GM19463 (cell line): ENCODE data around the gene LPAR2.

Experiments used
- ATAC-seq: cut with Tn5 transposase; IDR thresholded peaks from one replicate; pipeline ENCODE4 v1.9.1; 2021; ENCODE audit warnings: mild to moderate bottlenecking, moderate library complexity; ENCODE audit not compliant: unreplicated experiment

Gene LPAR2

DNA sequence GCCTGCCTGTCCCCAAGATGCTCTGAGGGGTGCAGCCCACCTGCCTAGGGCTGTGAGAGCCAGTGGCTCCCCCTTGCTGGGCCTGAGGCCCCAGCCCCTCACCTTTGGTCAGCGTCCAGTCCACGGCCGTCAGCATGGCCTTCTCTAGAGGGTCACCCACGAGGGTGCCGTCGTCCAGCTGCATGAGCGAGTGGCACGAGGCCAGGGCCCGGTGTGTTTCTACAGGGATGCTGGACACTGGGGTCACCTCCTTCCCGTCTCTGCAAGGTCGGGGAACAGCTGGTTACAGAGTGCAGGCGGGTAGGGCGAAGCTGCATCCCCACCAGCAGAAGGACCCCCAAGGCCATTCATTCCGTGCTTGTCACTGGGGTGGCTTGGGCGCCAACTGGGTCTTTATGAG, 26.4 kb upstream of the LPAR2 start:
- ATAC-seq: no peak

DNA sequence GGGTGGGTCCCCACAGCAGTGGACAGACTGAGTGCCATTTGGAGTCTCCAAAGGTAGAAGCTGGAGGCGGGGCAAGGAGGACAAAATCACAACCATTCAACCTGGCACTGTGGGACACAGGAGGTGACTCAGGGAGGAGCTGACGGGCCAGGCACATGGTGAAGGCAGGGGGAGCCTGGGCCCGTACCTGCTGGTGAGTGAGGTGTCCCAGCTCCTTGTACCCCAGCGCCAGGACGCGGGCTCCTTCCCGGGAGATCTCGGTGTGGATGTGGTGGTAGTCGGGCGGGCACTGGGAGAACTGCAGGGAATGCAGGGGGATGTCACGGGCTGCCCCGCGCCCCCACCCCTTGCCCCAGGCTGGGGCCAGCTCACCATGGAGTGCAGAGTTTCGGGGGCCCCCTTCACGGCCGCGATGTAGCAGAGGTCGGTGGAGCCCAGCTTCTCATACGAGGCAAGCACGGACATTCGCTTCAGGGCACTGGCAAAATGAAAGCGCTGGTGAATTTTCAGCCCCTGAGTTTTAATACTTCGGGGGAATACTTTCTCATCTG, 25.7 kb upstream of the LPAR2 start:
- ATAC-seq: no peak

DNA sequence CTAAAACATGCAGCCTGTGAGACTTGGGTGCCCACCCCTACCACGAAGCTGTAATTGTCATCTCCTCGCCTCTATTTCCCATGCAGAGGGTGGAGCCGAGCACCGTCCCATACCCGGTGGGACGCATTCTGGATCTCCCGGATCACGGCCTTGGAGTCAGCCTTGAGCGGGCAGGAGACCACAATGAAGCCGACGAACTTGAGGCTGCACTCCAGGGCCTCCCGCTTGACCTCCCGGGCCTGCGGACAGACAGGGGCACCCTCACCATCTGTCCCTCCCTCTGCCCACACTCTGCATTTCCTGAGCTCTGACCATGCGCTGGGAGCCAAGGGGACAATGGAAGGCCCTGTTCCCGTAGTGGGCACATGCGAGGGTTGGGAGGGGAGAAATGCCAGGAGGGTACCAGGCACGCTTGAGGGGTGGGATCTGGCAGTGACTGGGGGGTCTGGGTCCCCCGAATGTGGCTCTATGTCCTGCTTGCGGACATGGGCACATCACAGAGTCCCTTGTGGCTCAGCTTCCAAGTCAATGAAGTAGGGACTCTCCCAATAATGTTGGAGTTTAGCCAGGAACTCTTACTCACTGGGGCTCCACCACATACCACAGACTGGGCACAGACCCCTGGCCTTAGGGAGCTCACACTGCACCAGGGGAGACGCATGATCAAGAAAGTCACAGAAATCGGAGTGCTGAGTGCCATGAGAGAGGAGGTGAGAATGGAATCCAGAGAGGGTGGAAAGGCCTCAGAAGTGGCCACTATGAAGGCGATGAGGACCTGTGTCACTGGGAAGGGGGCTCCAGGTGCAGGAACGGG, 24.7 kb upstream of the LPAR2 start:
- no peak for ATAC-seq

DNA sequence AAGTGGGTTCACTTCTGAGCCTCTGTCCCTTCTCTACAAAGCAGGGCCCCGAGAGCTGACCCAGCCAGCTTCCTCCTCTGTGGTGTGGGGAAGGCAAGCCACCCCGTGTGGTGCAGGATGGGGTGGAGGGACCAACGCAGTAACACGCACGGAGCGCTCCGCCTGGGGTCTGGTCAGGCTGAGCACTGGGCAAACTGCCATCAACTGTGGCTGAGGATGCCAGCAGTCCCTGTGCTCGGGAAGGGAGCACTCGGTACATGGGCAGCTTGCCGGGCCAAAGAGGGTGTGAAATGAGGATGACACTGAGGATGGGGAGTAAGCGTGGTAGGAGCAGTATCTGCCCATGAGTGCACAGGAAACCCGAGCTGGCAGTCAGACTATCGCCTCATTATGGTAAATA, 23.1 kb upstream of the LPAR2 start:
- no peak for ATAC-seq

DNA sequence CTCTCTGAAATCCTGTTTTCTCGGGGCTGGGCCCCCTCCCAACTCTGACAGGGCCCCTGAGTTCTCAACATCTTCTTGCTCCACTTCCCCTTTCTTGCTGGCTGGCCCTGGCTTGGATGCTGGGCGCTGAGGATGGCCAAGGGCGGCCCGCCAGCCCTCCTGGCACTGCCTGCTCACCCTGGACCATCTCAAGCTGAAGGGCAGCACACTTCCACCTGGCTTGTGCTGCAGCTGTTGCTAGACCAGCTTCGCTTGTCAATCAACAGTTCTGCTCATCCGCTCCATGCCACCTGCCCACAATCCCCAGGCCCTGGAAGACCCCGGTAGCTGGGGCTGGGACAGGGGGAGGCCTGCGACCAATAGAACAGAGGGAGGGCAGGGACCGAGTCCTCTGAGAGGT, 22.3 kb upstream of the LPAR2 start:
- ATAC-seq: no peak

DNA sequence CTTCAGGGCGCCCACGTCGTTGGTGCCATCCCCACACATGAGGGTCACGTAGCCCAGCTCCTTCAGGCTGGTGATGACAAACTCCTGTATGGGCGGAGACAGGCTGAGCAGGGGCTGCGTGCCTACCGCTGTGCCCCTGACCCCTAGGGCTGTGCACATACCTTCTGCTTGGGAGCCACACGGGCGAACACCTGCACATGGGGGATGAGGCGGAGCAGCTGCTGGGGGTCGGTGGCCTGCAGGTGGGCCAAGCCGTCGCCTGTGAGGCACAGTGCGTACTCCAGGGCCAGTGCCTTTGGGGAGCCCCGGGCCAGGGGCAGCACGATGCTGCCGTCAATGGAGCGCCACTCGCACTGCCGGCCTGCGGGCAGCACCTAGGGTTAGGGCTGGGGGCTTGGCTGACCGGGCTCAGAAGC, 21.6 kb upstream of the LPAR2 start:
- ATAC-seq: no peak

DNA sequence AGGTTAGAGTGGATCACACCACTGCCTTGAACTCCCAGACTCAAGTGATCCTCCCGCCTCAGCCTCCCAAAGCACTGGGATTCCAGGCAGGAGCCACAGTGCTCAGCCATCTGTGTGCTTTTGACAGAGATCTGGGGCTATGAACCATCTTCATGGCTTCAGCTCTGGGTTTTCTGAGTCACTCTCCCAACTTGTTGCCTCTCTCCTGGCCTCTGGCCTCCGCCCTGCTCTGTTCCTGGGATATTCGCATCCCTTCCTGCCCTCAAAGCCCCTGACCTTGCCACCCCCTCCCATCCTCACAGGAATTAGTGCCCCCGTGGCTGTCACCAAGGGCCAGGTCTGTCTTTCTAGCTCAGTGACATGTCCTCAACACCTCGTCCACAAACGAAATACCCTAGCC, 21.1 kb upstream of the LPAR2 start:
- ATAC-seq: no peak

DNA sequence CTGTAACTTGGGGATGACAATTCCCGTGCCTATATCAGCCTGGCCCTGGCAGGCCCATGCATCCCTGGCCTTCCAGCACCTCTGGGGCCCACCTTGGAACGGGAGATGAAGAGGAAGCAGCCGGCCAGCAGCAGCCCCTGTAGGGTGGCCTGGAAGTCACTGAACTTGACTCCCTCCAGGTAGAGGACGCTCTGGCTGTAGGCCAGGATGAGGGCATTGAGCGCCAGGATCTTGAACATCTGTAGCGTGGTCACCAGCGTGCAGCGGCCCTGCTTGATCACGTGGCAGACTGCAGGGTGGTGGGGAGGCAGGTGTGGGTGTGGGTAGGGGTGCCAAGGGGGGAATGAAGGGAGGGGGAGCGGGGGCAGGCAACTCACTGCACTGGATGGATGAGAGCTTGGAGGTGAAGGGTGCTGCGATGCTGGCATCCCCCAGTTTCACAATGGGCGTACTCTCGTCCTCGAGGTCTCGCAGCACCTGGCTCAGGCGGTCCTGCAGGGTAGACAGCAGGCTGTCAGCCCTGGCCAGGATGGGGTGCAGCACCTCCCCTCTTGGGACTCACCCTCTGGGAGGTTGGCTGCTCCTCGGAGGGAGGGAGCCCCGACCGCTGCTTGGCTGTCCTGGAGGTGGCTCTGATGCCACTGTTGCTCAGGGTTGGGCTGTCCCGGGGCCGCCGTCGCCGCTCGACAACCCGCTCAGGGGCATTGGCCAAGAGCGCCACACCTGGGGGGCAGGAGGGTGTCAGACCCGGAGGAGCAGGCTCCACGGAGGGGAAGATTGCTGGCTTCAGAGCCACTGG, 19.2 kb upstream of the LPAR2 start:
- ATAC-seq: no peak

DNA sequence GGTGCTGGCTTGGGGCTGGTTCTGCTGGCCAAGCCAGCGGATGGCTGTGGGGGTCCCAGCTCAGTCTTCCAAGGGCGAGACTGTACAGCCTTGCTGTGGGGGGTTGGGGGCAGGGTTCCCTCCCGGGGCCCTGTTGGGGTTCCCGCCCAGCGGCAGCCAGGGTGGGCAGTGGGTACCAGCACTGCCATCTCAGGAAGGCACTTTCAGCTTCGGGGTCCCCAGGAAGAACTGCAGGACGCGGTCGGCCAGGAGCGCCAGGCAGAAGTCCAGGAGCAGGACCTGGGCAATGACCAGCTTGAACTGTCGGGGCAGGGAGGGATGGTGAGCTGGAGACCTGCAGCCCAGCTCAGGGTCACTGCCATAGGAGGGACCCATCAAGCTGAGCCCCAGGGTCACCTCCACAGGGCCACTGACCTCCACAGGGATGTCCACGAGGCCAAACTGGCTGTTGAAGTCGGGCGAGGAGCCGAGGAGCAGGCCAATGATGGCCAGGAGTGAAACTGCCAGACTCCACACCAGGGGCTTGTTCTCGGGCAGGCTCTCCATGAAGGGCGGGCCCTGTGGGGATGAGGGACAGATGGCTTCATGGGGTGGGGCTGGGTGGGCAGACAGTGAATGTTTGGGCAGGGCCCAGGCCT, 17.3 kb upstream of the LPAR2 start:
- ATAC-seq: no peak

DNA sequence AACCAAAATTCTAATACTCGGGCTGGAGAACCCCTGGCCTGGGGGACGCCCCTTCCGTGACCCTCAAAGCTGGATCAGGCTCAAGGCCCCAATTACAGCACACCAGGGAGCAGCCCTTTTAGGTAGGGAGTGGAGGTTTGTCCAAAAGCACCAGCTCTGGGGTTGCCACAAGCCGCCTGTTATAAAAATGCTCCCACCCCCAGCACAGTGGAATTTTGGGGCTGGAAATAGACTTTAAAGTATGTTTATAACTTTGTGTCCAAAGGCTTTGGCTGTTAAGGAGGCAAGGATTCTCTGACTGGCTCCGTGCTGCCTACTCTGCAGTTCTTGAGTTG, 16.0 kb upstream of the LPAR2 start:
- no peak for ATAC-seq

DNA sequence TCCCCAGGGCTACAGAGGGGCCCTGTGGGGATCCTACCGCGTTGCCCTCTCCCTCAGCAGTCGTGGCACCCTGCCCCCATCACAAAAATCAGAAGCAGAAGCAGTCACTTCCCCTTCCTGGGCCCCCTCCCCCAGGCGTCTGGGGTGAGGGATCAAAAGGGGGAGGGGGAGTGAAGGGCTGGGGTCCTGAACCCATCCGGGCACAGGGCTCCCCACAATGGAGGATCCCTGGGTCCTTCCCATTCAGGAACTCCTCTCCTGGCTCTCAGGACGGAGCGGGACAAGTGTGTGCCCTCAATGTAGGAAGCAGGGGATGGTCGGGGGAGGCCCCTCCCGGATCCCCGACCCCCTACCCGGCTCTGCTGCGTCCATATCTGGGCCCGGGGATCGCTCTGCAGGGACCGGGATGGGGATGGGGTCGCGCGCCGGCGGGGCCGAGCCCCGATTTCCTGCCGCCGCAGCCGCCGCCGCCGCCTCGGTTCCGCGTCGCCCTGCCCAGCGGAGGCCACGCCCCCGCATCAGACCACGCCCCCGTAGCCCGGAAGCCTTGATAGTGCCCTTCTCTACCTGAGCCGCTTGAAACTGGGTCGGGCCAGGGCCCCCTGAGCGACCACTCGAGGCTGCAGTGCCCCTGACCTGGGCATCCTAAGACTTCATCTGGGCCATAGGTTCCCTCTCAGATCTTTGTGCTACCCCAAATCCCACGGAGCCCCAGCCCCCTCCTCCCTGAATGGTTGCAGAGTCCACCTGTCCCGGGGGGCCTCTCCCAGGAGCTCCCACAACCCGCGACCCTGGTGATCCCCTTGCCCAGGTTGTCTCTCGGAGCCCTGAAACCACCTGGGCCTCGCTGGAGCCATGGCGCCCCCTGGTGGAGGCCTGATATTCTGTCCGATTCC, 15.4 kb upstream of the LPAR2 start, which contains the start of gene GMIP:
Gene GMIP, minus strand, starts transcription at position 500 of the 896 bp plus-strand sequence. Its CDS starts 128 bp downstream, at position 372.
- ATAC-seq: peak; percentile 84

DNA sequence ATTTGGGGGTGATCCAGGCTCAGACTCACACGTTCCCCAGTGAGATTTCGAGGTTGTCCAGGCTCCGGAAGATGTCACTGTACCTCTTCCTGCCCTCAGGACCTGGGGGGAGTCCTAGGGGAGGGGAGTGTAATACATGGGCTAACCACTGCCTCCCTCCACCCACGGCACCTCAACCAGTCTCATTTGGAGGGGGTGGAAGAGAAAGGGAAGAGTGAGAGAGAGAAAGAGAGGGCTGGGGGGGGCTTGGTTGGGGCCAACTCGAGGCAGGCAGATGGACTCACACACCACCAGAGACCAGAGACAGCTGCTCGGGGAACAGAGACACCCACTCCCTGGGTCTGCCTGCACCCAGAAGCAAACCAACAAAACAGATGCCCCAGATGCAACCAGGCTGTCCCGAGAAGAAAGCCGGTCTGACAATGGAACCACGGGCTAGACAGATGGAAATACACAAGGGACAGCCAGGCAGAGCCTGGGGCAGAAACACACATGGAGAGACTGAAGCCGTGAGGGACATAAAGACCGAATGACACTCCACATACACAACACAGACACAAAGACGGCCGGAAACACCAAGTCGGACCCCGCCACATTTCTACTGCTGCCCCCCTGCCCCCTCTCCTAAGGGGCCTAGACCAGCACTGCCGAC, 14.6 kb upstream of the LPAR2 start:
- ATAC-seq: no peak

DNA sequence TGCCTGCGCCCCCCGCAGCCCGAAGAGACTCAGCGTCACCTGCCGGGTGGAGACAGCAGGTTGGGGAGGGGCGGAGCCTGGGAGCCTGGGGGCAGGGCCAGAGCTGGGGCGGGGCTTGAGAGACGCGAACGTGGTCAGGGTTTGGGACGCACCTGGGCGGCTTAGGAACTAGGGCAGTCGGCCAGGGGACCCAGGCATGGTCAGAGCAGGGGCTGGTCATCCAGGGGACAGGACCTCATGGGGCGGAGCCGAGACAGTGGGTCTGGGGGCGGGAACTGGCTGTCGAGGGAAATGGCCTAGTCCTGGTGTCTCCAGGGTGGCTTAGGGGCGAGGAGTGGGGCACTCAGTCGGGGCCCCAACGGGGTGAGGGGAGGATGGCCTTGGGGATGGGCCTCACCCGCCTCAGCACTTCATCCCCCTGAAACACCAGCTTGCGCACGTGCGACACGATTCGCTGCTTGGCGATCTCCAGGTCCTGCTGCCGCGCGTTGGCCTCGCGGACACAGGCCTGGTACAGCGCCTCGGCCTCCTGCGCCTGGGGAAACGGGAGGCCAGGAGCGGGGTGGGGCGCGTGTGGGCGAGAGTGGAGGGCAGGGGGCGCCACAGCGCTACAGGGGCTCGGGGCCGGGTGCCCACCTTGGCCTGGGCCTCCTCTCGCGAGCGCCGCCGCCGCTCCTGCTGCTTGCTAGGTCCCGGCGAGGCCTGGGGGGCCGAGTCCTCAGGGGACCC, 9.7 kb upstream of the LPAR2 start:
- no peak for ATAC-seq

DNA sequence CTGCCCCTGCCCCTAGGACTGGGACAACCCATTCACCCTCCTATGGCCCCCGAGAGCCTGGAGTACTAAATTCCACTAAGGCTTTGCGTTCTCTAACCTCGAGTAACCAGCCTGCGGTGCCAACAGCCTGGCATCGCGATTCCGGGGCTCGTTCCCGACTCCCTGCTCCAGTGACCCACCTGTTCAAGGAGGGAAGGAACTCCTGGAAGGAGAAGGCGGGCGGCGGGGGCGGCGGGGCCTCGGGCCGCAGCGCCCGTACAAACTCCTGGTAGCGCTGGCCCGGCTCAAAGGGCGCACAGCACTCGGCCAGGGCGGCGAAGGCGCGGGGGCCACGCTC, 9.1 kb upstream of the LPAR2 start:
- no peak for ATAC-seq

DNA sequence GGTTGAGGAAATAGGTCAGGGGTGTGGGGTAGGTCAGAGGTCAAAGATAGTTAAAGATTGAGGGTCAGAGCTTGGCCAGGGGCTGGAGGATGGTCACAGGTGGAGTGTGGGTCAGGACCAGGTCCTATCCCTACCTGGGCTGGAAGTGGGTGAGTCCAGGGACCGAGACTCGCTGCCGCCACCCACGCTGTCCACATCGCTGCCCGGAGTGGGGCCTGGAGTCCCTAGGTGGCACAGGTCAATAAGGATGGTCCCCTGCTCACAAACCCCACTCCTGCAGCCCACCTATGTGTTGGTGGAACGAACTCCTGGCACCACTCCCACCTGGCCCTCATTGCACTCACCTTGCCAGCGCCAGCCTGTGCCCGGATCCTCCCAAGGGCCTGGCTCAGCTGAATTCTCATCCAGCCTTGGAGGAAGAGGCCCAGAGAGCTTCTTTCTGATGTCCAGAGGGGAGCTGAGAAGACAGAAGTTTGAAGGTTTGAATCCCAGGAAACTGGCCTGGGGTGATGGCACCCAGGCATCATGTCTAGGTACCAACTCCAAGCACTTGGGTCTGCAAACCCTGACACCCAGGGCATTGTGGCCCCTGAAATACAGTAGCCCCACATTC, 8.7 kb upstream of the LPAR2 start:
- no peak for ATAC-seq

DNA sequence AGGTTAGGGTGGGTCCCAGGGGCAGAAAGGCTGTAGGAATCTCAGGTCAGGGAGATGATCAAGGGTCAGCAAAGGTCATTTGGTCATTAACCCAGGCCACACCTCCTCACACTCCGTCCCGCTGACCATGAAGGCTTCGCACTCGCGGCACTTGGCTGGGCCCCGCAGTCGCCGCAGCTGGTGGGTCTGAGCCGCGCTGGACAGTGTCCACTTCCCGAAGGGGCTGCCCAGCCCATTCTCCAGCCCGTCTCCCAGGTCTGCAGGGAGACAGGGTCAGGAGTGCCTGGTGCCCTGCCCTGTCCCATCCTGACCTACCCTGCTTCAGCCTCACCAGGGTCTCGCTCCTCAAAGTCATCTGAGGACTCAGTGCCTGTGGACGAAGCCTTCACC, 7.3 kb upstream of the LPAR2 start:
- ATAC-seq: no peak

DNA sequence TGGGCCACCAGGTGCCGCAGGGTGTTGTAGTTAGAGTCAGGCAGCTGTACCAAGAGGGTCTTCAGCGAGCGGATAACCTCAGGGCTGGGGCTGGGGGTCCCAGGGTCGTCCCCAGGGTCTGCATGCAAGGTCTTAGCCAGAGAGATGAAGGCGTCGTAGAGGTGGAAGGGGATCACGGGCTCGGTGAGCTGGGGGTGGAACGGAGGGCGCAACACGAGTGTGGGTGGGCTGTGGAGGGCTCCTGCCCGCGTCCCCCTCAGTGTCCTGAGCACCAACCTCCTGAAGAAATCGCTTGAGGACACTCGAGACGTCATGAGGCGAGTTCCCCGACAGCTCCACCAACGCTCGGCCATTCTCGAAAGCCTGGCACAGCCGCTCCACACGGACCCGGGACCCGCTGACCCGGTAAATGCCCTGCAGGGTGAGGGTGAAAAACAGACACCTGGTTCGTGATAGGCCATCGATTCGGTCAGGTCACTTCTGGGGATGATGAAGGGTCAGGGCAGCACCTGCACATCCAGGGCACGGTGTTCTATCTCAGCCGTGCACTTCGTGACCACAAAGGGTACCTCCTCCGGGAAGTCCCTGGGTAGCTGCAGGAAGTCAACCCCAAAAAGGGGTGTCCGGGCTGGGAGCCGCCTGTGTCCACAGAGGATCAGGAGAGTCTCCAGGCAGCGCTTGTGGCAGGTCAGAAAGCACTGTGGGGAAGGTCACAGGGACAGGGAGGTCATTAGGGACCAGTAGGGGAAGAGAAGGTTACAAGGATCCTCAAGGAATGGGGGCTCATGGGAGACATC, 6.7 kb upstream of the LPAR2 start:
- no peak for ATAC-seq
